ENCODE data around the gene PITX2. TPM values are rescaled to one million over a fixed set of nuclear protein-coding genes. Genes with fewer than 3 reads are reported as not detected.

PITX2 gene
- total RNA-seq, 1 experiment from 2014 or later, result 8.5 TPM

GRCh38 chr4:110621328-110621812, 1.5 kb downstream of the PITX2 start:
- Histone ChIP-seq H2BK20ac (ENCODE audit: low read depth, low read length, poor library complexity, severe bottlenecking) (no peak overlapping the region), H2BK5ac (ENCODE audit: insufficient read length, low read length) (no peak overlapping the region), H3K14ac (ENCODE audit: insufficient read depth, low read length) (no peak overlapping the region), H3K18ac (ENCODE audit: insufficient read length, low read depth, low read length) (no peak overlapping the region), H3K56ac (ENCODE audit: insufficient read length, low read depth, low read length) (no peak overlapping the region), H2BK12ac (ENCODE audit: insufficient read length, low read depth, low read length) (no peak overlapping the region), H3K27ac (ENCODE audit: insufficient read length, low read depth, low read length) (no peak overlapping the region), H3K79me2 (ENCODE audit: insufficient read depth, low read length) (no peaks in the 10 kb centered on the region), H3K9ac (ENCODE audit: extremely low read depth, insufficient read length, low read length) (no peak overlapping the region), H3K4me2 (ENCODE audit: insufficient read depth, insufficient read length, low read length) (peak overlapping the region; percentile 55), H4K8ac (replicated peaks; ENCODE audit: insufficient read length, low read depth, low read length) (no peak overlapping the region), H3K9me3 (ENCODE audit: control insufficient read depth, low read depth, low read length) (no peaks in the 10 kb centered on the region), H3K4ac (ENCODE audit: low read depth, low read length) (no peak overlapping the region), H2BK120ac (ENCODE audit: low read depth, low read length, poor library complexity, severe bottlenecking) (no peak overlapping the region), H3K79me1 (ENCODE audit: insufficient read depth, low read depth, low read length, poor library complexity, severe bottlenecking) (no peaks in the 10 kb centered on the region), H3K23ac (ENCODE audit: insufficient read length, low read depth, low read length) (no peak overlapping the region), H3T11ph (ENCODE audit: low read length) (no peak overlapping the region), H2AFZ (ENCODE audit: low read length) (no peak overlapping the region), H2BK15ac (ENCODE audit: low read depth, low read length) (no peak overlapping the region), H3K27me3 (ENCODE audit: insufficient read depth, low read length) (peaks cover 87% of the 10 kb centered on the region), H2AK5ac (ENCODE audit: insufficient read length, low read length) (no peak overlapping the region), H4K91ac (ENCODE audit: insufficient read length, low read depth, low read length) (no peak overlapping the region), H3K4me1 (ENCODE audit: insufficient read depth, low read length) (no peaks in the 10 kb centered on the region; the same call in 1 of the 2 replicates), H4K5ac (ENCODE audit: insufficient read length, low read depth, low read length) (no peak overlapping the region), H3K23me2 (ENCODE audit: insufficient read length, low read depth, low read length, poor library complexity, severe bottlenecking) (peaks cover 32% of the 10 kb centered on the region), H4K20me1 (ENCODE audit: control insufficient read depth, insufficient read depth, insufficient read length) (no peaks in the 10 kb centered on the region)
- DNase-seq, result no peak
- Mint-ChIP-seq H3K9me3 (peaks cover 0 to 15% of the 10 kb centered on the region in 2 experiments; a peak in 3 of 5 replicates), H3K27ac (no peak overlapping the region), H3K27me3 (ENCODE audit: low read depth) (peaks cover 99% of the 10 kb centered on the region), H3K4me1 (peaks cover 56 to 80% of the 10 kb centered on the region in 2 experiments), H3K4me3 (peak overlapping the region; percentile 75 to 82), H3K36me3 (ENCODE audit: insufficient read depth in 1 of 3, low read depth in 3 of 3) (no peaks in the 10 kb centered on the region; a peak in 2 of 7 replicates)
- no CpG with 5 or more reads among the region's 40 CpGs for WGBS (ENCODE audit: extremely low coverage, insufficient read length, low lambda C conversion rate)
- no peak for TF ChIP-seq CTCF (conservative IDR thresholded peaks at IDR 0.05)

All from H9 (cell line).